Measurements from ENCODE around the gene ZSWIM9.

DNA sequence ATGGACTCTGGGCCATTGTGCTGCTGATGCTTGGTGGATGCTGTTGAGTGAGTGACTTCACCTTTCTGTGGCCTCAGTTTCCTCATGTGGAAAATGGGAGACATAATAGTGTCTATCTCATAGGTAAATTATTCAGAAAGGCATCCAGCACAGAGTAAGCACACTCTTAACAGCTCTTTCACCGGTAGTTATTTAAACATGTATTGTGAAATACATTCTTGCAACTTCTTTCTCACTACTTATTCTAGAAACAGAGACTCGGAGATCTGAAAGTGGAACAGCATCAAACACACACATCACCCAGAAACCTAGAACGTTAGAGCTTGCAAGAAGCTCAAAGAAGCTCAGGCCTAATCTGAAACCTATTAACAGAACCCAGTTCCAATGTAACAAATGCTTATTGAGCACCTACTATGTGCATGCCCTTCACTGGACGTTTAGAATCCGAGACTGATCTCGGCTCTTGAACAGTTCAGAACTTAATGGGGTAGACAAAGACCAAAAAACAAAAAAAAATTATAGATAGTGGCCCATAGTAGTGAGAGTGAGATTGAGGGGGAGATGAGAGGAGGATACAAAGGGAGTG lies 4.1 kb downstream of the ZSWIM9 start:
- TF ChIP-seq, protein P1, sequence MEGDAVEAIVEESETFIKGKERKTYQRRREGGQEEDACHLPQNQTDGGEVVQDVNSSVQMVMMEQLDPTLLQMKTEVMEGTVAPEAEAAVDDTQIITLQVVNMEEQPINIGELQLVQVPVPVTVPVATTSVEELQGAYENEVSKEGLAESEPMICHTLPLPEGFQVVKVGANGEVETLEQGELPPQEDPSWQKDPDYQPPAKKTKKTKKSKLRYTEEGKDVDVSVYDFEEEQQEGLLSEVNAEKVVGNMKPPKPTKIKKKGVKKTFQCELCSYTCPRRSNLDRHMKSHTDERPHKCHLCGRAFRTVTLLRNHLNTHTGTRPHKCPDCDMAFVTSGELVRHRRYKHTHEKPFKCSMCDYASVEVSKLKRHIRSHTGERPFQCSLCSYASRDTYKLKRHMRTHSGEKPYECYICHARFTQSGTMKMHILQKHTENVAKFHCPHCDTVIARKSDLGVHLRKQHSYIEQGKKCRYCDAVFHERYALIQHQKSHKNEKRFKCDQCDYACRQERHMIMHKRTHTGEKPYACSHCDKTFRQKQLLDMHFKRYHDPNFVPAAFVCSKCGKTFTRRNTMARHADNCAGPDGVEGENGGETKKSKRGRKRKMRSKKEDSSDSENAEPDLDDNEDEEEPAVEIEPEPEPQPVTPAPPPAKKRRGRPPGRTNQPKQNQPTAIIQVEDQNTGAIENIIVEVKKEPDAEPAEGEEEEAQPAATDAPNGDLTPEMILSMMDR (IDR thresholded peaks at IDR 0.05), result no peak
- no peak for TF ChIP-seq POLR2A (IDR thresholded peaks at IDR 0.05)
